ENCODE data around the gene EML6.

- TF ChIP-seq BMI1 (IDR thresholded peaks at IDR 0.05; ENCODE audit: borderline replicate concordance) (no peak), CEBPZ (IDR thresholded peaks at IDR 0.05; ENCODE audit: low read depth, low read length) (no peak), ZBTB33 (IDR thresholded peaks at IDR 0.05) (no peak), ELK1 (IDR thresholded peaks at IDR 0.05; ENCODE audit: low read depth, low read length) (no peak), CTCF (IDR thresholded peaks at IDR 0.05 in 2 of 3, conservative IDR thresholded peaks at IDR 0.05 in 1 of 3; ENCODE audit: control insufficient read depth in 2 of 3, extremely low read depth in 1 of 3, insufficient read depth in 1 of 3, low read depth in 3 of 3, low read length in 3 of 3) (no peak)
Measured at GRCh38 chr2:54901224-54901986, 177.9 kb downstream of the EML6 start.

Data from GM12878 (cell line).